ENCODE results near the gene KLHDC1. TPM values are rescaled to one million over a fixed set of nuclear protein-coding genes. Genes with fewer than 3 reads are reported as not detected.
"Not testable (repeated sequence)": the region's sequence is repeated elsewhere in the genome, so short reads cannot be mapped to it uniquely, and the experiment has no call there.

KLHDC1 gene
- total RNA-seq, 1 experiment from 2014 or later: 0.98 TPM

DNA sequence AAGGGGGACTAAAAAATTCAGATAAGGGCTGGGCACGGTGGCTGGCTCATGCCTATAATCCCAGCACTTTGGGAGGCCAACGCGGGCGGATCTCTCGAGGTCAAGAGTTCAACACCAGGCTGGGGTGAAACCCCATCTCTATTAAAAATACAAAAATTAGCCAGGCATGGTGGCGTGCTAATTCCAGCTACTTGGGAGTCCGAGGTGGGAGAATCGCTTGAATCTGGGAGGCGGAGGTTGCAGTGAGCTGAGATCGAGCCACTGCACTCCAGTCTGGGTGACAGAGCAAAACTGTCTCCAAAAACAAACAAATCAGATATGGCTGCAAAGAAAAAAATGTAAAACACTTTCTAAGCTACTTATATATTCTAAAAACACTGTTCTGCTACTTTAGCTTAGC lies 78.8 kb downstream of the KLHDC1 start:
- H3K9ac ChIP-seq (ENCODE audit: low read length); H3K9me3 ChIP-seq (ENCODE audit: control insufficient read depth in 1 of 2, insufficient read depth in 1 of 2, low read depth in 1 of 2, low read length in 2 of 2); CTCF ChIA-PET; H2AFZ ChIP-seq (ENCODE audit: low read depth, low read length, poor library complexity, severe bottlenecking); H3K9me2 ChIP-seq (ENCODE audit: insufficient read depth); H3K36me3 ChIP-seq (ENCODE audit: control insufficient read depth in 1 of 2, insufficient read depth in 2 of 2, low read length in 2 of 2); intact Hi-C loops (cut with micrococcal nuclease); H3K4me2 ChIP-seq (ENCODE audit: low read length); ATAC-seq; RAD21 ChIA-PET (ENCODE audit: low non-redundant PET in 1 of 2, low total read pairs in 2 of 2, uncharacterized antibody in 2 of 2, unreplicated experiment in 2 of 2); H3K27me3 ChIP-seq (ENCODE audit: insufficient read depth, low read length); H4K20me1 ChIP-seq (ENCODE audit: insufficient read depth); DNase-seq (ENCODE audit: low read depth, low spot score); H3K27ac ChIP-seq (ENCODE audit: low read depth, low read length); H3K4me3 ChIP-seq (replicated peaks in 1 of 2; ENCODE audit: low read depth in 1 of 2, low read length in 2 of 2); POLR2A ChIA-PET; BruUV-seq (replicated peaks): not testable (repeated sequence)
- H3K4me1 ChIP-seq (ENCODE audit: control insufficient read depth in 1 of 2, insufficient read depth in 2 of 2, low read length in 2 of 2): peaks cover 8 to 30% of the 10 kb centered on the region in 2 experiments
- peaks cover 17% of the 10 kb centered on the region; the same call in 1 of the 2 replicates for H3K79me2 ChIP-seq (ENCODE audit: insufficient read depth, low read length)

DNA sequence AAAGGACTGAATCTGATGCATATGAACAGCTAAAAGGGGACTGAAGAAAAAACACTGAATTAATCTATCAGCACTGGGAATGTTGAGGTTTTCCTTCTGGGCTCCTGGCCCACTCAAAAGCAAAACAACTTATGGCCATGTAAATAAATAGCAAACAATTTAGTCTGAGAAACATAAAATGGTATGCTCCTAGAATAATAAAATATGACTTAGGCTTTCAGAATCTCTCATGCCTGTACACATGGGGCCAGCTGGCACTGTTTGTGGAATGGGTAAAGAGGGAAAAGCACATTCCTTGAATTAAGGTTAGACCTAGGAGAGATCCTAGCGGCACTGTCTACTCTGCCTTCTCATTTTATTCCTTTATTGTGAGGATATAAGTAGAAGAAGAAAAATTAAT lies 81.2 kb downstream of the KLHDC1 start:
- no peak overlapping the region for H3K27ac ChIP-seq (ENCODE audit: low read depth, low read length)
- intact Hi-C loops (cut with micrococcal nuclease): no loop called here
- H3K9me3 ChIP-seq (ENCODE audit: control insufficient read depth in 1 of 2, insufficient read depth in 1 of 2, low read depth in 1 of 2, low read length in 2 of 2): no peaks in the 10 kb centered on the region
- no peaks in the 10 kb centered on the region for H3K27me3 ChIP-seq (ENCODE audit: insufficient read depth, low read length)
- CTCF ChIA-PET: no interaction called here
- H4K20me1 ChIP-seq (ENCODE audit: insufficient read depth): no peaks in the 10 kb centered on the region
- no peak overlapping the region for H3K4me2 ChIP-seq (ENCODE audit: low read length)
- POLR2A ChIA-PET: no interaction called here
- no peak overlapping the region for H3K4me3 ChIP-seq (replicated peaks in 1 of 2; ENCODE audit: low read depth in 1 of 2, low read length in 2 of 2)
- no TSS peak for BruUV-seq (replicated peaks)
- H3K36me3 ChIP-seq (ENCODE audit: control insufficient read depth in 1 of 2, insufficient read depth in 2 of 2, low read length in 2 of 2): peaks cover 3 to 12% of the 10 kb centered on the region in 2 experiments; a peak in 2 of 4 replicates
- H3K4me1 ChIP-seq (ENCODE audit: control insufficient read depth in 1 of 2, insufficient read depth in 2 of 2, low read length in 2 of 2): peaks cover 4 to 14% of the 10 kb centered on the region in 2 experiments; a peak in 3 of 4 replicates
- H3K9me2 ChIP-seq (ENCODE audit: insufficient read depth): no peaks in the 10 kb centered on the region
- no peak overlapping the region for H2AFZ ChIP-seq (ENCODE audit: low read depth, low read length, poor library complexity, severe bottlenecking)
- RAD21 ChIA-PET (ENCODE audit: low non-redundant PET in 1 of 2, low total read pairs in 2 of 2, uncharacterized antibody in 2 of 2, unreplicated experiment in 2 of 2): no interaction called here
- H3K9ac ChIP-seq (ENCODE audit: low read length): no peak overlapping the region
- DNase-seq (ENCODE audit: low read depth, low spot score): no peak
- ATAC-seq: no peak
- peaks cover 12% of the 10 kb centered on the region; the same call in 1 of the 2 replicates for H3K79me2 ChIP-seq (ENCODE audit: insufficient read depth, low read length)
- TF ChIP-seq FOSL1 (IDR thresholded peaks at IDR 0.05; ENCODE audit: low read depth) (no peak), EZH2 (IDR thresholded peaks at IDR 0.05) (no peak), TCF7L2 (IDR thresholded peaks at IDR 0.05; ENCODE audit: borderline replicate concordance, extremely low read depth, insufficient read depth, insufficient read length) (no peak), ZFX (IDR thresholded peaks at IDR 0.05) (no peak), SIN3A (IDR thresholded peaks at IDR 0.05; ENCODE audit: low read depth) (no peak), ELF1 (IDR thresholded peaks at IDR 0.05; ENCODE audit: borderline replicate concordance, low read depth) (no peak), EZH2phosphoT487 (IDR thresholded peaks at IDR 0.05; ENCODE audit: borderline replicate concordance) (no peak), YY1 (IDR thresholded peaks at IDR 0.05; ENCODE audit: extremely low read depth, insufficient replicate concordance, low read depth, low read length) (no peak), SP1 (IDR thresholded peaks at IDR 0.05; ENCODE audit: low read depth) (no peak), CBX3 (IDR thresholded peaks at IDR 0.05; ENCODE audit: low read depth) (no peak), CEBPB (IDR thresholded peaks at IDR 0.05; ENCODE audit: low read depth) (no peak), JUND (IDR thresholded peaks at IDR 0.05) (no peak), SRF (IDR thresholded peaks at IDR 0.05; ENCODE audit: low read depth) (no peak)
- TF ChIP-seq, protein P1, sequence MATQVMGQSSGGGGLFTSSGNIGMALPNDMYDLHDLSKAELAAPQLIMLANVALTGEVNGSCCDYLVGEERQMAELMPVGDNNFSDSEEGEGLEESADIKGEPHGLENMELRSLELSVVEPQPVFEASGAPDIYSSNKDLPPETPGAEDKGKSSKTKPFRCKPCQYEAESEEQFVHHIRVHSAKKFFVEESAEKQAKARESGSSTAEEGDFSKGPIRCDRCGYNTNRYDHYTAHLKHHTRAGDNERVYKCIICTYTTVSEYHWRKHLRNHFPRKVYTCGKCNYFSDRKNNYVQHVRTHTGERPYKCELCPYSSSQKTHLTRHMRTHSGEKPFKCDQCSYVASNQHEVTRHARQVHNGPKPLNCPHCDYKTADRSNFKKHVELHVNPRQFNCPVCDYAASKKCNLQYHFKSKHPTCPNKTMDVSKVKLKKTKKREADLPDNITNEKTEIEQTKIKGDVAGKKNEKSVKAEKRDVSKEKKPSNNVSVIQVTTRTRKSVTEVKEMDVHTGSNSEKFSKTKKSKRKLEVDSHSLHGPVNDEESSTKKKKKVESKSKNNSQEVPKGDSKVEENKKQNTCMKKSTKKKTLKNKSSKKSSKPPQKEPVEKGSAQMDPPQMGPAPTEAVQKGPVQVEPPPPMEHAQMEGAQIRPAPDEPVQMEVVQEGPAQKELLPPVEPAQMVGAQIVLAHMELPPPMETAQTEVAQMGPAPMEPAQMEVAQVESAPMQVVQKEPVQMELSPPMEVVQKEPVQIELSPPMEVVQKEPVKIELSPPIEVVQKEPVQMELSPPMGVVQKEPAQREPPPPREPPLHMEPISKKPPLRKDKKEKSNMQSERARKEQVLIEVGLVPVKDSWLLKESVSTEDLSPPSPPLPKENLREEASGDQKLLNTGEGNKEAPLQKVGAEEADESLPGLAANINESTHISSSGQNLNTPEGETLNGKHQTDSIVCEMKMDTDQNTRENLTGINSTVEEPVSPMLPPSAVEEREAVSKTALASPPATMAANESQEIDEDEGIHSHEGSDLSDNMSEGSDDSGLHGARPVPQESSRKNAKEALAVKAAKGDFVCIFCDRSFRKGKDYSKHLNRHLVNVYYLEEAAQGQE (IDR thresholded peaks at IDR 0.05; ENCODE audit: low read depth): no peak
- TF ChIP-seq, protein P2, sequence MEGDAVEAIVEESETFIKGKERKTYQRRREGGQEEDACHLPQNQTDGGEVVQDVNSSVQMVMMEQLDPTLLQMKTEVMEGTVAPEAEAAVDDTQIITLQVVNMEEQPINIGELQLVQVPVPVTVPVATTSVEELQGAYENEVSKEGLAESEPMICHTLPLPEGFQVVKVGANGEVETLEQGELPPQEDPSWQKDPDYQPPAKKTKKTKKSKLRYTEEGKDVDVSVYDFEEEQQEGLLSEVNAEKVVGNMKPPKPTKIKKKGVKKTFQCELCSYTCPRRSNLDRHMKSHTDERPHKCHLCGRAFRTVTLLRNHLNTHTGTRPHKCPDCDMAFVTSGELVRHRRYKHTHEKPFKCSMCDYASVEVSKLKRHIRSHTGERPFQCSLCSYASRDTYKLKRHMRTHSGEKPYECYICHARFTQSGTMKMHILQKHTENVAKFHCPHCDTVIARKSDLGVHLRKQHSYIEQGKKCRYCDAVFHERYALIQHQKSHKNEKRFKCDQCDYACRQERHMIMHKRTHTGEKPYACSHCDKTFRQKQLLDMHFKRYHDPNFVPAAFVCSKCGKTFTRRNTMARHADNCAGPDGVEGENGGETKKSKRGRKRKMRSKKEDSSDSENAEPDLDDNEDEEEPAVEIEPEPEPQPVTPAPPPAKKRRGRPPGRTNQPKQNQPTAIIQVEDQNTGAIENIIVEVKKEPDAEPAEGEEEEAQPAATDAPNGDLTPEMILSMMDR (IDR thresholded peaks at IDR 0.05 in 2 of 3, conservative IDR thresholded peaks at IDR 0.05 in 1 of 3; ENCODE audit: borderline replicate concordance in 1 of 3, insufficient read depth in 1 of 3, low read depth in 2 of 3, low read length in 2 of 3): no peak

All from HCT116 (cell line).